HG03025 (cell line): ENCODE measurements around the gene CADPS.

Source experiments
- ATAC-seq: cut with Tn5 transposase; IDR thresholded peaks from one replicate; pipeline ENCODE4 v1.9.1; 2021; ENCODE audit warnings: mild to moderate bottlenecking, moderate library complexity; ENCODE audit not compliant: unreplicated experiment, low FRiP score

The CADPS gene

DNA sequence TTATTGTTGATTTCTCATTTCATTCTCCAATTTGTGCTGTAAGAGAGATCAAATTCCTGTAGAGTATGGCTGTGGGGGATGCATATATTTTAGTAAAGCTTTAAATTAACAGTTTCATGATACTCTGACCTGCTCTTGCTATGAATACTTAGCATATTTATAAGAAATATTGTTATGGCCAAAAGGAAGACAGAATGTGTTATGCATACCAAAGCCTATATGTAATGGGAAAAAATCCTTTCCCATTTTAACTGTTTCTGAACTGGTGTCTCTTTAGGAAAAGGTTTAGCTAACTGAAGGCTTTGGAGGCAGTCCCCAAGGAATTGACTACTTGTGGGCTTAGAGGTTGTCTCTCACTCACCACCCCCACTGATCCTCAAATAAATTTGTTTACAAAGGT is 59.2 kb downstream of the CADPS start:
- no peak for ATAC-seq

DNA sequence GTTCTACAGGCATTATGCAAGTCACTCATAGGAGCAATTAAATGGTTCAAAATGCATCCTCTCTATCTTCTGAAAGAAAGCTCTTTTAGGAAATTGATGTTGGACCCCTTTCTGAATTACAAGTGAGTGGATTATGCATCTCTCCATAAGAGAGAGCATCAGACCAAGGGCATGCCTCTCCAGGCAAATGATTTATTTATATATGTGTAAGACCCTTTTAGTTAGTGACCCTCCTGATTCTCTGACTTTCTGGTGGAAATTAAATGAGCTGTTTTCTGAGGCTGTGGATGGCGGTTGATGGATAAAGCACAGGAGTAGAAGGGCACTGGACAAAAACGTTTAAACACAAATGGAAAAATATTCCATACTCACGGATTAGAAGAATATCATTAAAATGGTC is 62.6 kb downstream of the CADPS start:
- no peak for ATAC-seq

GRCh38 chr3:62811119-62811518 is 64.1 kb downstream of the CADPS start:
- ATAC-seq, result no peak

DNA sequence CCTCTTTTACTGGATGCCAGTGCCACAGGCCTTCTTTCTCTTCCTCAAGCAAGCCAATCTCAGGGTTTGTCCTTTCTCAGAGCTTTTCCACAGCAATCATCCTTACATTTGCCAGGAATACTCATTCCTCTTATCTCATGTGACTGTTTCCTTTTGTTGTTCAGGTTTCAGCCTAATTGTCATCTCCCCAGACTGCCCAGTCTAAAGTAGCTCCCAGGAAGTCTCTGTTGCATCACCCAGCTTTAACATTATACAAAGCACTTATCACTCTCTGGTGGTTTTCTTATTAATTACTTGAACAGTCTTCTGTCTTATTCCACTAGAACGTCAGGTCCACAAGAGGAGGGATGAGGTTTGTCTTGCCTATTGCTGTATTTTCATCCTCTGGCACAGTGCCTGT is 65.8 kb downstream of the CADPS start:
- ATAC-seq, result no peak

GRCh38 chr3:62805580-62806277 is 69.5 kb downstream of the CADPS start:
- ATAC-seq, result no peak

- no peak for ATAC-seq
These were observed 70.1 kb downstream of the CADPS start for GRCh38 chr3:62805106-62805505.

DNA sequence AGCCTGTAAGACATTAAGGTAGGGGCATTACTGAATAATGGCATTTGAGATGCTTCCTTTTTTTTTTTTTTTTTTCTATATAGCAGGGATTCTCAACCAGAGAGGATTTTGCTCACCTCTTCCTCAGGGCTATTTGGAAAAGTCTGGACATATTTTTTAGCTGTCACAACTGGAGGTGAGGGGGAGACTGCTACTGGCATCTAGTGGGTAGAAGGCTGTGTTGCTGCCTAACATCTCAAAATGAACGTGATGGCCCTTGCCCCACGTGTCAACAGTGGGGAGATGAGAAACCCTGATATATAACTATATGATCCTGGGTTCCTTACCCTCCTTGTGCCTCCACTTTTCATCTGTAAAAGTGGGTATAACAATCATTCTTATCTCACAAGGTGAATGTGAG is 71.9 kb downstream of the CADPS start:
- no peak for ATAC-seq

DNA sequence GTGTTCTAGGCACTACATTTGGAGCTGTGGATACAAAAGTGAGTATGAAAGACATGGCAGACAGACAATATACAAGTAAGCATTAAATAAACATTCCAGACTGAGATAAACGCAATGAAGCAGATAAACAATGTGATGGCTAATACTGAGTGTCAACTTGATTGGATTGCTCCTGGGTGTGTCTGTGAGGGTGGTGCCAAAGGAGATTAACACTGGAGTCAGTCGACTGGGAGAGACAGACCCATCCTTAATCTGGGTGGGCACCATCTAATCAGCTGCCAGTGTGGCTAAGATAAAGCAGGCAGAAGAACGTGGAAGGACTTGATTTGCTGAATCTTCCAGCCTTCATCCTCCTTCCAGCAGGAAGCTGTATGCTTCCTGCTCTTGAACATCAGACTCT is 77.2 kb downstream of the CADPS start:
- no peak for ATAC-seq

DNA sequence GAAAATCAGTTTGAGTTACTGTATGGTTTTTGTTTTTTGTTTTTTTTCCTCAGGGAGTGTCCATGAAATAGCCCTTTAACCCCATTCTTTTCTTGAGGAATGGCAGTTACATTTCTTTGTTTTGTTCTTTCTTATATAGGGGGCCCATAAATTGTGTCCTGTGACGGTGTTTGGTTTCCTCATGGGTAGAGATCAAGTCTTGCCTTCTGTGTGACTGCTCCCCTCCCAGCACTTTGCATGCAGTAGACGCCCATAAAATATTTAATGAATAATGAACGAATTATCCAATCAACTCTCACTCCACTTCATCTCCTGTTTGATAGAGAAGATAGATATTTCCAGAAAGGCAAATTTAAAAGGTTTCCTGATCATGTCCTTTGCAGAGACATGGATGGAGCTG is 78.1 kb downstream of the CADPS start:
- no peak for ATAC-seq

DNA sequence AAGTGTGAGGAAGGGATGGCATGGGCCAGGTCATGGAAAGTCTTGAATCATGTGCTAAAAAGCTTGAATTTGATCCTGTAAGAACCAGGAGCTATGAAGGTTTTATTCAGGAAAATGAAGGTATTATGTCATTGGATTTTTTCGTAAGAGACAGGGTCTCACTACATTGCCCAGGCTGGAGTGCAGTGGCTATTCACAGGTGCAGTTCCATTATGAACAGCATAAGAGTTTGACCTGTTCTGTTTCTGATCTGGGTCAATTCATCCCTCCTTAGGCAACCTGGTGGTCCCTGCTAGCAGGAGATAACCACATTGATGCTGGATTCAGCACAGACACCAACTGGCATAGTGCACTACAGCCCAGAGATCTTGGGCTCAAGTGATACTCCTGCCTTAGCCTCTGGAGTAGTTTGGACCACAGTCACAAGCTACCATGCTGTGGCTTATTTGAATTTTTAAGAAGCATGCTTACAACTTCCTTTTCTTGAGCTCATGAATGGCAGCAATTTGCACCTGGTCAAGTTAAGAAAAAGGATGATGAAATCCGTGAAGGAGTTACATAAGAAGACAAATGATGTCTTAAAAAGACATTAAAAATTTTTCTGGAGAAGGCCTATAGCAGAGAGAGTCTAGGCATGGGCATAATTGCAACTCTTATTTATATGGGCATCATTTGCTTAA is 79.1 kb downstream of the CADPS start:
- ATAC-seq, result no peak

- no peak for ATAC-seq
These were observed 81.3 kb downstream of the CADPS start for GRCh38 chr3:62793946-62794345.

DNA sequence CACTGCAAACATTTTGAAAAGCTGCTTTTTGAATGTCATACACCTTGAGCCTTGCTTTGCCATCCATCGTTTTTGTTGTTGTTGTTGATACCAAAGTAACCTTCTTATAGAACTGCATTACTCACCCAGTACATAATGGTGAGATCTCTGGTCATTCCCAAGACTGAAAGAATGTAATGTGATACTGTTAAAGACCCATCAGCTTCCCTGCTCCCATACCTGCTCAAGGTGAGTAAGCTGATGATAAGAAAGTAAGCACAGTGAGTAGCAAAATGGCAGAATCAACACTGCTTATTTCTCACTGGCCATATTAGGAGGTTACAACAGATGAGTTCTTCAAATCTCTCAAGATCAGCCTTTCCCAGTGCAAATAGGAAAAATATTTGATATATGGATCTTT is 89.8 kb downstream of the CADPS start:
- ATAC-seq, result no peak

GRCh38 chr3:62781121-62781520 is 94.1 kb downstream of the CADPS start:
- no peak for ATAC-seq

DNA sequence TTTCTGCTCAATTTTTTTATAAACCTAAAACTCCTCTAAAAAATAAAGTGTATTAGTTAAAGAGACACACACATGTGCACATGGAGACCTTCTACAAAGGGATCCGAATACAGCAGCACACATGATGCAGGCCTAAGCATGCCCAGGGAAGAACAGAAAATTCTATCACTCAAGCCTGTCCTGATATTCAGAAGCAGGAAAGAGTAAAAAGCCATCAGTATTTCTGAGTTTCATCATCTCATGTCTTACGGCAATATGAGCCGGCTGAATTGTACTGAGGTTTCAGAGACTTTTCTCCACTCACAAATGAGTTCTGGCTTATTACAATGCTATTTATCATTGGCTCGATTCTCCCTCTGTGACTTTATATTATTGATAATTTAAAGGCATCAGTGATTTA is 97.5 kb downstream of the CADPS start:
- ATAC-seq, result no peak

DNA sequence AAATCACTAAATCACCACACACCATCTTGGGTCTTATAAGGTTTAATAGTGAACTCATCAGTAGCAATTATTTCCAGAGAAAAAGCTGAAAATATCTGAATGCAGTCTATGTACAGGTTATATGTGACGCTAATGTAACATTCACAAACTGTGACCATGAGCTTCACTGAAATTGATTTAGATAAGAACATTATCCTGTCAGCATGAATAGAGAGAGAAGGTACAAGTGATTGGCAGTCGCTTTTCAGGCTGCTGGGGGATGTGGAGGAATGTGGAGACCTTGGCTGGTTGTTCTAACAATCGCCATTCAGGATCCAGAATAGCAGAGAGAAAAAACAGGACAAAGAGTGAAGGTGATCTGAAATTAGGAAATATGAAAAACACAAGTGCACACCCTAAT is 98.1 kb downstream of the CADPS start:
- ATAC-seq, result no peak

DNA sequence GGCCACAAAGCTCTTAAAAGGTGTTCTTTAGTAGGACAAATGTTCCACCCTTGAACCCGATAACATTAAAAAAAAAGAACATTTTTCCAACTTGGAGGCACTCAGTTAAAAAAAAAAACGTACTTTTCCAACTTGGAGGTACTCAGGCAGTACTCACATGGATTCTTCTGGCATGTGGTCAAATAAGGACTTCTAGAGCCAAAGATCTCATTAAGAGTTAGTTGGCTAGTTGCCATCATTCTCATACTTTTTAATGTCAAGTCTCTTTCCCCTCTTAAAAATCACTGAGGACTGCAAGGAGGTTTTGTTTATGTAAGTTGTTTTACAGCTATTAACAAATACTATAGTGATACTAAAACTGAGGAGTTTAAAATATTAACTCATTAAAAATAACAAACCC is 101.0 kb downstream of the CADPS start:
- ATAC-seq, result no peak

- no peak for ATAC-seq
These were observed 103.7 kb downstream of the CADPS start for GRCh38 chr3:62771331-62772072.

DNA sequence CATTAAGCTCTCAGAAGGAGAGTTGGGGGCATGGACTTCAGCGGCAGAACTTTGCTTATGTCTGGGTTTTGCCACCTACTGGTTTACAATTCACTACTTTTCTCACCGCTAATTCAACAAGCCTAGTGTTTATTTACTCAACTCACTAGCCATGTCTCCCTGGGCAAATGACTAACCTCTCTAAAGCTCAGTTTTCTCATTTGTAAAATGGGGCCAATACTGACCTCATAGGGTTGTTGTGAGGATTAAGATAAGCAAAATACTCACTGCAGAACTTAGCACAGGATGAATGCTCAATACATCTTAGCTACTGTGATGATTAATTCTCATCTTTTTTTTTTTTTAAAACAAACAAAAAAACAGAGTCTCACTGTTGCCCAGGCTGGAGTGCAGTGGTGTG is 106.3 kb downstream of the CADPS start:
- ATAC-seq, result no peak

DNA sequence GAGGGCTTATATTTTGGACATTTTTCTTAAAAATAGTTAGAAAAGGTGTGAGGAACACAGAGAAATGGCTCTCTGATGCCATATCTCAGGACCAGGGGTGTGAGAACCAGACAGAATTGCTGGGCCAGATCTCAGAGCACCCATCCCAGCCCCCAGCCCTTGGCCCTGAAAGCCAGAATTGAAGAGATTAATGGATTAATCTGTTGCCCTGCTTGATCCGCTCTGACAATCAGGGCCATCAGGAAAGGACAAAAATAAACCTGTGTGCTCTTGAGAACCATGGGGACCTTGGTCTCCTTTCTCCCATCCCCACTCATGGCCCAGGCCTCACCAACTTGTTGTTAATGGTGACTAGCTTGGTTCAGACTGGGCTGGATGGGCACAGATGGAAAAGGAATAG is 113.5 kb downstream of the CADPS start:
- ATAC-seq, result no peak

DNA sequence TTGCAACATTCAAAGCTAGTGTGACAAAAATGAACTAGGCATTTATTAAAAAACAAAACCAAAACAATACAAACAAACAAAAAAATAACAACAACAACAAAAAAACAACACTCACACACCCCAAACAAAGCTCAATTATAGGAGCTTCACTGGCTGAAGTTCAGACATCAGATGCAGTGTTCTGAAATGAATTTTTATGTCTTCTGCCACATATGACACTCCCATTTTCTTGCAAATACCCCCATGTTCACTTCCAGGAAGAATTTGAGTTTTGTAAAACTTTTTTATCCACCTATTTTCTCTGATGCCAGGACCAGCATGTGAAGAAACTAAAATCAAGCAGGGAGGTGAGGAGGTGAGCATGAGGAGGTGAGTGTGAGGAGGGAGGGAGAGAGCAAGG is 113.9 kb downstream of the CADPS start:
- no peak for ATAC-seq

- no peak for ATAC-seq
These were observed 116.7 kb downstream of the CADPS start for GRCh38 chr3:62758296-62759066.
